ENCODE measurements around the gene SNRPA1. TPM values are rescaled to one million over a fixed set of nuclear protein-coding genes. Genes with fewer than 3 reads are reported as not detected.

The SNRPA1 gene
- total RNA-seq, 2 experiments from 2014 or later: 214 to 222 TPM

DNA sequence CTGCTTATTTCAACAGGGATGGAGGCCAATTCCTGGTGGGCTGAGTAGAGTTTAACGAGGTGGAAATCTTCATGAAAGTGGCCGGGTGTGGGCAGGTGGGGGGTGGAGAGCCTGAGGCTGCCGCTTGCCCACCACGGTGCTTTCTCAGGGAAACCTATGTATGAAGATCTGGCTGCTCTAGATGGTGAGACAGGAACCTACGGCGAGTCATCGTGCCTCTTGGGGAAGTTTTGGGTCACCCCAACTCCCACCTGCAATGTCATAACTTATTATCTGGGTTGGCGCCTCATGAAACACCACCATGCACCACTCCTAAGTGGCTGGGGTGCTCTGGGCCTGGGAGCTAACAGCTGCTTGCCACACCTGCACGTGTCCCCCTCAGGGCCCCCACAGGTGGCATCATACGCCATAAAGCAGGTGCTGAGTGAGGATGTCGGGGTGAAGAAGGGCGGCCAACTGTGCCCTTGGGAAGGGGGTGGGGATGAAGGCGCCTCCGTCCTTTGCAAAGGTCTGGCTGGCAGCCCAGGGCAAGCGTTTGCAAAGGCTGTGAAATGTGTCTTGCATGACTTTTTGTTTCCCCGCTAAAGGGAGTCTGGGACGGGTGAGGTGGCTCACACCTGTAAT lies 27.9 kb upstream of the SNRPA1 start:
- ChIA-PET CTCF (interaction anchor here (0.7 kb wide), 1 partner anchor 327 kb away, joined by 3 read pairs; no protein-coding TSS in a partner anchor), POLR2A (no interaction called here)
- ATAC-seq (ENCODE audit: poor library complexity) (no peak), DNase-seq (no peak)
- no peak overlapping the region for H3K4me3 ChIP-seq (ENCODE audit: low read length)
- Mint-ChIP-seq H3K4me3 (no peak overlapping the region), H3K27me3 (peaks cover 26% of the 10 kb centered on the region), H3K9me3 (peaks cover 4% of the 10 kb centered on the region), H3K36me3 (ENCODE audit: low read depth) (no peaks in the 10 kb centered on the region), H3K27ac (no peak overlapping the region), H3K4me1 (ENCODE audit: low read depth) (peaks cover 16% of the 10 kb centered on the region)
- H3K9me3 ChIP-seq (ENCODE audit: control insufficient read depth in 1 of 2, insufficient read depth in 1 of 2, low read length in 2 of 2): peaks cover 0 to 7% of the 10 kb centered on the region in 2 experiments
- TF ChIP-seq CTCF (IDR thresholded peaks at IDR 0.05): no peak
- H3K4me1 ChIP-seq (ENCODE audit: insufficient read depth, low read length): peaks cover 12% of the 10 kb centered on the region
- no peaks in the 10 kb centered on the region for H3K36me3 ChIP-seq (ENCODE audit: insufficient read depth, low read length)
- H3K27me3 ChIP-seq (ENCODE audit: control insufficient read depth in 1 of 2, insufficient read depth in 2 of 2, low read length in 2 of 2): peaks cover 13 to 16% of the 10 kb centered on the region in 2 experiments
- no peak overlapping the region for H3K27ac ChIP-seq (ENCODE audit: low read depth in 1 of 2, low read length in 2 of 2)
- intact Hi-C loops (cut with DNase I, micrococcal nuclease): no loop called here

DNA sequence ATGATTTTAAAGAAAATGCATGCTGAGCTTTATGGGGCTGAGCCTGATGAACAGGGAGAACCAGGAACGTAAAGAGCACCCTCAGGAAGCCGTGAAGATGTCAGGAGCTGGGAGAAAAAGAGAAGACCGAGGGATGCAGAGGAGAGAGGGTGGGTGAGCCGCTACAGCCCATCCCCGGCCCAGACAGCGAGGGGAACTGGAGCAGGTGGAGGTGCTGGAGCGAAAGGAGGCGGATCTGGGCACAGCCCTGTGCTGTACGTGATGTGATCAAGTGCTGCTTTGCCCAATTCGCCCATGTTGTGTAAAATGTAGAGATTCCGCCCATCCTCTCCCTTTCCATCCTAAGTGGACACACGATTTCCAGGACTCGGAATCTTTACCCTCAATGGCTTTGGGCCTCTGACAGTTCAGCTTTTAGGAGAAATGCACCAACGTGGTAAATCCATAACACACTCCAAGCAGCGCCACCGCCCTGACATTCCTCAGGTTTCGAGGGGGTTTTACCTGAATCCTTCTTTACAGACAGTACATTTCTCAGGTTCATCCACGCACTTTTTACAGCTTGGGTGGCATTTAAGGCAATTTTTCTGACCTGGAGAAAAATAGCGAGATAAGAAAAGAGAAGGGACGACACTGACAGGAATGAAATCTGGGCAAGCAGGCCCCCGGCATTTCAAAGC lies 27.1 kb upstream of the SNRPA1 start:
- ChIA-PET POLR2A (interaction anchor here (4.4 kb wide), 1 partner anchor 11 kb away, joined by 24 read pairs; no protein-coding TSS in a partner anchor), CTCF (no interaction called here)
- ATAC-seq (ENCODE audit: poor library complexity): no peak
- H3K27ac Mint-ChIP-seq: no peak overlapping the region
- H3K36me3 Mint-ChIP-seq (ENCODE audit: low read depth): no peaks in the 10 kb centered on the region
- peaks cover 16% of the 10 kb centered on the region for H3K4me1 Mint-ChIP-seq (ENCODE audit: low read depth)
- Histone ChIP-seq H3K36me3 (ENCODE audit: insufficient read depth, low read length) (no peaks in the 10 kb centered on the region), H3K27ac (ENCODE audit: low read depth in 1 of 2, low read length in 2 of 2) (no peak overlapping the region), H3K4me1 (ENCODE audit: insufficient read depth, low read length) (peaks cover 12% of the 10 kb centered on the region), H3K9me3 (ENCODE audit: control insufficient read depth in 1 of 2, insufficient read depth in 1 of 2, low read length in 2 of 2) (peaks cover 0 to 7% of the 10 kb centered on the region in 2 experiments), H3K27me3 (ENCODE audit: control insufficient read depth in 1 of 2, insufficient read depth in 2 of 2, low read length in 2 of 2) (peaks cover 7 to 13% of the 10 kb centered on the region in 2 experiments), H3K4me3 (ENCODE audit: low read length) (no peak overlapping the region)
- H3K27me3 Mint-ChIP-seq: peaks cover 21% of the 10 kb centered on the region
- peak in 1 of 14 experiments; percentile 8 for DNase-seq
- H3K9me3 Mint-ChIP-seq: peaks cover 4% of the 10 kb centered on the region
- intact Hi-C loops (cut with DNase I, micrococcal nuclease): no loop called here
- H3K4me3 Mint-ChIP-seq: no peak overlapping the region
- no peak for TF ChIP-seq CTCF (IDR thresholded peaks at IDR 0.05)

GRCh38 chr15:101320501-101321052 lies 25.5 kb upstream of the SNRPA1 start:
- intact Hi-C loops (cut with DNase I, micrococcal nuclease): no loop called here
- H3K4me3 ChIP-seq (ENCODE audit: low read length): peak overlapping the region; percentile 47
- peak; percentile 99 for ATAC-seq (ENCODE audit: poor library complexity)
- H3K9me3 Mint-ChIP-seq: peaks cover 4% of the 10 kb centered on the region
- H3K27me3 Mint-ChIP-seq: peaks cover 20% of the 10 kb centered on the region
- H3K27ac ChIP-seq (ENCODE audit: low read depth in 1 of 2, low read length in 2 of 2): peak overlapping the region; percentile 23 to 49
- H3K9me3 ChIP-seq (ENCODE audit: control insufficient read depth in 1 of 2, insufficient read depth in 1 of 2, low read length in 2 of 2): peaks cover 0 to 7% of the 10 kb centered on the region in 2 experiments
- TF ChIP-seq CTCF (IDR thresholded peaks at IDR 0.05): peak; percentile 41
- POLR2A ChIA-PET: interaction anchor here (0.8 to 4.4 kb wide), 8 partner anchors 13 to 331 kb away, joined by 3 to 27 read pairs (median 4); partner anchors contain the start of genes SNRPA1 and TM2D3
- peak overlapping the region; percentile 84 for H3K27ac Mint-ChIP-seq
- no peaks in the 10 kb centered on the region for H3K36me3 Mint-ChIP-seq (ENCODE audit: low read depth)
- peak overlapping the region; percentile 71 for H3K4me3 Mint-ChIP-seq
- peak; percentile 22 to 84 (median 52) for DNase-seq
- CTCF ChIA-PET: interaction anchor here (0.6 to 1.8 kb wide), 3 partner anchors 13 to 31 kb away, joined by 4 to 6 read pairs (median 5); no protein-coding TSS in a partner anchor
- H3K36me3 ChIP-seq (ENCODE audit: insufficient read depth, low read length): no peaks in the 10 kb centered on the region
- H3K4me1 ChIP-seq (ENCODE audit: insufficient read depth, low read length): peaks cover 12% of the 10 kb centered on the region
- H3K4me1 Mint-ChIP-seq (ENCODE audit: low read depth): peaks cover 16% of the 10 kb centered on the region
- H3K27me3 ChIP-seq (ENCODE audit: control insufficient read depth in 1 of 2, insufficient read depth in 2 of 2, low read length in 2 of 2): peaks cover 0 to 5% of the 10 kb centered on the region in 2 experiments
